BJ (cell line): Measurements from ENCODE around the gene MTO1. TPM values are rescaled to one million over a fixed set of nuclear protein-coding genes. Genes with fewer than 3 reads are reported as not detected.

Experiments used
- CTCF ChIA-PET: fragments of 350-600 bp; formaldehyde crosslinking; extraction: SDS; loops from one replicate; lab custom pipeline; 2021; ENCODE audit warnings: antibody characterized with exemption, inconsistent platforms; lab: Yijun Ruan, JAX
- POLR2A ChIA-PET: fragments of 300-600 bp; sonication (Branson Sonifier 250); formaldehyde crosslinking; extraction: SDS; loops from one replicate; lab custom pipeline; 2021; ENCODE audit warnings: antibody characterized with exemption; lab: Charles Lee
- DNase-seq: peaks from one replicate; pipeline ENCODE4 v3.0.0-alpha.2; 2011; ENCODE audit warnings: low read depth
- H3K27me3 ChIP-seq: 2 replicates; pipeline ENCODE4 v1.6.0; 2011; ENCODE audit warnings: low read length; ENCODE audit not compliant: control insufficient read depth, insufficient read depth
- H3K36me3 ChIP-seq: 2 replicates; pipeline ENCODE4 v1.5.1; 2011; ENCODE audit warnings: low read length; ENCODE audit not compliant: control insufficient read depth, insufficient read depth
- H3K4me3 ChIP-seq: 2 replicates; pipeline ENCODE4 v1.5.1; 2011; ENCODE audit warnings: low read depth, mild to moderate bottlenecking, control low read depth, low read length
- polyA plus RNA-seq: library from polyadenylated mRNA; depleted of rRNA; stranded (reverse); fragments of >200 nt; gene quantifications from 2 replicates; pipeline ENCODE4 v1.2.3, GENCODE V29; 2011
- TF ChIP-seq, protein P1 (sequence below): IDR thresholded peaks from 2 replicates; pipeline ENCODE4 v1.5.1; 2011; ENCODE audit warnings: low read depth, mild to moderate bottlenecking, control low read depth, inconsistent platforms, low read length, moderate library complexity; ENCODE audit not compliant: insufficient read depth

MTO1 gene
- polyA plus RNA-seq, 1 experiment: 17.7 TPM

DNA sequence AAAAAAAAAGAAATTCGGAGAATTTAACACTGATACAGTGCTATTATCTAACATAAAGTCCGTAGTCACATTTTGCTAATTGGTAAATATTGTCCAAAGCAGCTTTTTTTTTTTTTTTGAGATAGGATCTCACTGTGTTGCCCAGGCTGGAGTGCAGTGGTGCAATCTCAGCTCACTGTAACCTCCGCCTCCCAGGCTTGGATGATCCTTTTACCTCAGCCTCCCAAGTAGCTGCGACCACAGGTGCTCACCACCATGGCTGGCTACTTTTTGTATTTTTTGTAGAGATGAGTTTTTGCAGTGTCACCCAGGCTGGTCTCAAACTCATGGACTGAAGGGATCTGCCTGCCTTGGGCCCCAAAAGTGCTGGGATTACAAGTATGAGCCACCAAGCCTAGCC is 15.9 kb downstream of the MTO1 start:
- TF ChIP-seq, protein P1, sequence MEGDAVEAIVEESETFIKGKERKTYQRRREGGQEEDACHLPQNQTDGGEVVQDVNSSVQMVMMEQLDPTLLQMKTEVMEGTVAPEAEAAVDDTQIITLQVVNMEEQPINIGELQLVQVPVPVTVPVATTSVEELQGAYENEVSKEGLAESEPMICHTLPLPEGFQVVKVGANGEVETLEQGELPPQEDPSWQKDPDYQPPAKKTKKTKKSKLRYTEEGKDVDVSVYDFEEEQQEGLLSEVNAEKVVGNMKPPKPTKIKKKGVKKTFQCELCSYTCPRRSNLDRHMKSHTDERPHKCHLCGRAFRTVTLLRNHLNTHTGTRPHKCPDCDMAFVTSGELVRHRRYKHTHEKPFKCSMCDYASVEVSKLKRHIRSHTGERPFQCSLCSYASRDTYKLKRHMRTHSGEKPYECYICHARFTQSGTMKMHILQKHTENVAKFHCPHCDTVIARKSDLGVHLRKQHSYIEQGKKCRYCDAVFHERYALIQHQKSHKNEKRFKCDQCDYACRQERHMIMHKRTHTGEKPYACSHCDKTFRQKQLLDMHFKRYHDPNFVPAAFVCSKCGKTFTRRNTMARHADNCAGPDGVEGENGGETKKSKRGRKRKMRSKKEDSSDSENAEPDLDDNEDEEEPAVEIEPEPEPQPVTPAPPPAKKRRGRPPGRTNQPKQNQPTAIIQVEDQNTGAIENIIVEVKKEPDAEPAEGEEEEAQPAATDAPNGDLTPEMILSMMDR: no peak
- Histone ChIP-seq H3K36me3 (peaks cover 20% of the 10 kb centered on the region), H3K27me3 (no peaks in the 10 kb centered on the region), H3K4me3 (no peak overlapping the region)
- DNase-seq: no peak
- POLR2A ChIA-PET: no interaction called here
- CTCF ChIA-PET: interaction anchor here (2.5 kb wide), 1 partner anchor 16 kb away, joined by 10 read pairs; the partner anchor contains the start of gene MTO1

DNA sequence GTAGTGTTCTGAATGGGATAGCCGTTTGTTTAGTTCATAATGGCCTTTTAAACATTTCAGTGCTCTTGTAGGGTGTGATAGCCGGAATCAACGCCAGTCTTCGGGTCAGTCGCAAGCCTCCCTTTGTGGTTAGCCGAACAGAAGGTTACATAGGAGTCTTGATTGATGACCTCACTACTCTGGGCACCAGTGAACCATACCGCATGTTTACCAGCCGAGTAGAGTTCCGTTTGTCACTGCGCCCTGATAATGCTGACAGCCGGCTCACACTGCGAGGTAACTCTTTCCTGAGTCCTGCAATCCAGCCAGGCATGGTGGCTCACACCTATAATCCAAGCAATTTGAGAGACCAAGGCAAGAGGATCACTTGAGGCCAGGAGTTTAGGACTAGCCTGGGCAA is 20.4 kb downstream of the MTO1 start:
- POLR2A ChIA-PET: no interaction called here
- TF ChIP-seq, protein P1: no peak
- peaks cover 9% of the 10 kb centered on the region for H3K36me3 ChIP-seq
- DNase-seq: no peak
- H3K27me3 ChIP-seq: no peaks in the 10 kb centered on the region
- H3K4me3 ChIP-seq: no peak overlapping the region
- CTCF ChIA-PET: no interaction called here

DNA sequence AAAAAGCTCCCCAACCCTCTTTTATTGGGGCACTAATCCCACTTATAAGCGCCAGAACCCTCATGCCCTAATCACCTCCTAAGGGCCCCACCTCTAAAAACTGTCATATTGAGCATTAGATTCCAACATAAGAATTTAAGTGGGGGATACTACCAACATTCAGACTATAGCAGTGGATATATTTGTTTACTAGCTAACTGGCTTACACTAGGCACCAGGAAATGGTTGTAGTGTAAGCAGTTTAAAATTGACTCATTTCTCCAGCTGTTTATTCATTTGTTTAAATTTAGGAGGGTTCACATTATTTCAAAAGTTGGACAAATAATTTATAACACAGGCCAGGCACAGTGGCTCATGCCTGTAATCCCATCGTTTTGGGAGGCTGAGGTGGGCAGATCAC is 22.9 kb downstream of the MTO1 start:
- DNase-seq: no peak
- Histone ChIP-seq H3K36me3 (peaks cover 9% of the 10 kb centered on the region), H3K27me3 (no peaks in the 10 kb centered on the region), H3K4me3 (no peak overlapping the region)
- TF ChIP-seq, protein P1: no peak
- ChIA-PET POLR2A (no interaction called here), CTCF (interaction anchor here (0.6 kb wide), 1 partner anchor 125 kb away, joined by 3 read pairs; no protein-coding TSS in a partner anchor)

DNA sequence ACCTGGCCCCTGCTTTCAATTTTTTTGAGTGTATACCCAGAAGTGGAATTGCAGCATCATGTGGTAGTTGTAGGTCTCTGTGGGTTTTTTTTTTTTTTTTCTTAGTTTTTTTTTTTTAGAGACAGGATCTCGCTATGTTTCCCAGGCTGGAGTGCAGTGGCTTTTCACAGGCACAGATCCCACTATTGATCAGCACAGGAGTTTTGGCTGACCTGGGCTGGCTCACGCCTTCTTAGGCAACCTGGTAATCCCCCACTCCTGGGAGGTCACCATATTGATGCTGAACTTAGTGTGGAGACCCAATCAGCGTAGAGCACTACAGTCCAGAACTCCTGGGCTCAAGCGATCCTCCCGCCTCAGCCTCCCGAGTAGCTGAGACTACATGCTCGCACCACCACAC is 25.9 kb downstream of the MTO1 start:
- POLR2A ChIA-PET: no interaction called here
- CTCF ChIA-PET: interaction anchor here (1.1 kb wide), 1 partner anchor 123 kb away, joined by 9 read pairs; no protein-coding TSS in a partner anchor

DNA sequence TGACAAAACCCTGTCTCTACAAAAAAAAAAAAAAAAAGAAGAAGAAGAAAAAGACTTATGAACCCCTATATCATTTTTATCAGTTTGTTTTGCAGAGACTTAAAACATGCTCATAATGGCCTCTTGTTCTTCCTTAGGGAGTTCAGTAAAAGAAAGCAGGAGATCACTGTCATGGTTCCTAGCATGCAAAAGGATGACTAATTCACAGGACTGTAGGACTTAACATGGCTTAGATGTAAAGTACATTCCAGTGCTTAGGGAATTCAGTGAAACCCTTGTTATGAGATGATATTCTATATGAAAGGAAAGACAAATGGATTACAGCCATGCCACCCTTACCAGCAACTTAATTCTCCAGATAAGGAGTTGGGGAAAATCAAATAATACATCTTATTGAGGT is 29.8 kb downstream of the MTO1 start:
- H3K4me3 ChIP-seq: no peak overlapping the region
- CTCF ChIA-PET: no interaction called here
- POLR2A ChIA-PET: no interaction called here
- TF ChIP-seq, protein P1: no peak
- H3K27me3 ChIP-seq: no peaks in the 10 kb centered on the region
- DNase-seq: no peak
- H3K36me3 ChIP-seq: peaks cover 7% of the 10 kb centered on the region

More for the DNA sequence above, 25.9 kb downstream of the MTO1 start:
- Histone ChIP-seq H3K36me3 (peaks cover 6% of the 10 kb centered on the region; the same call in 1 of the 2 replicates), H3K4me3 (no peak overlapping the region), H3K27me3 (no peaks in the 10 kb centered on the region)
- DNase-seq: no peak
- TF ChIP-seq, protein P1: no peak
